IPS-18c (cell line): Measurements from ENCODE around the gene LGMN.

Experiments
- H3K4me3 ChIP-seq: 2 replicates; pipeline ENCODE4 v1.7.0; 2013; ENCODE audit warnings: low read depth, mild to moderate bottlenecking, low read length, moderate library complexity; ENCODE audit not compliant: insufficient read depth
- H3K9me3 ChIP-seq: one replicate; pipeline ENCODE4 v1.6.1; 2013; ENCODE audit warnings: mild to moderate bottlenecking, low read length, moderate library complexity; ENCODE audit not compliant: control insufficient read depth, insufficient read depth

The LGMN gene

DNA sequence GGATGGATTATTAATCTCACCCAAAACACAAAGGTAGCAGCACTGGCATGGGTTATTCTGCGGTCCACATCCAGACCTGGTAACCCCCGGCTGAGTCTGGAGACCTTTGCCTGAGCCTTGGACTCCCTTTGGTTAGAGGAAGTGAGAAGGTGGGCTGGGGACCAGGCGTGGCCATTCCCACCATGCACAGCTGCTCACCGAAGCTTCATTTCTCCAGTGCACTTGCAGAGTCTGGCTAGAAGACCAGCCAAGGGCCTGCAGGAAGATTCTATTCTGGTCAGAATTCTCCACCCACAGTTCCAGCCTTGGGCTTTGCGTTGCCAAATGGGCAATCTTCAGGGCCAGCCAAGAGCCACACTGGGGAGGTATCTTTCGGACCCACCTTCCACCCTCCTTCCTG, 73.0 kb downstream of the LGMN start:
- Histone ChIP-seq H3K9me3 (no peaks in the 10 kb centered on the region), H3K4me3 (no peak overlapping the region)

DNA sequence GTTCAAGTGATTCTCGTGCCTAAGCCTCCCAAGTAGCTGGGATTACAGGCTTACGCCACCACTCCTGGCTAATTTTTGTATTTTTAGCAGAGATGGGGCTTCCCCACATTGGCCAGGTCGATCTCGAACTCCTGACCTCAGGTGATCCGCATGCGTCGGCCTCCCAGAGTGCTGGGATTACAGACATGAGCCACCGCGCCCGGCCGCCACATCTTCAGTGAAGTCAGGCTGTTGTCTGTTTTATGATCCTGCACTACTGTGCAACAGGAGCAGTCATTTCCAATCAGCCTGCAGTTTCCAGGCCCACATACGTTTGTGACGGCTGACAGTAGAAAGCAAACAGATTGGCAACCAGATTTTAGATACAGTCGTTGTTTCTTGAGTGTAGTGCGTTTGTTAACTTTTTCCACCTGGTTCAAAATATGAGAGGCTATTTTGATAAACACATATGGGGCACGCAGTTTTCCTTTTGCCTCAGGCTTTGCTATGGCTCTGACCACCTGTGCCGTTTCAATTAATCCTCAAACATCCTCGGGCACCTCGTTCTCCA, 74.8 kb downstream of the LGMN start:
- Histone ChIP-seq H3K9me3 (peaks cover 2% of the 10 kb centered on the region), H3K4me3 (no peak overlapping the region)

DNA sequence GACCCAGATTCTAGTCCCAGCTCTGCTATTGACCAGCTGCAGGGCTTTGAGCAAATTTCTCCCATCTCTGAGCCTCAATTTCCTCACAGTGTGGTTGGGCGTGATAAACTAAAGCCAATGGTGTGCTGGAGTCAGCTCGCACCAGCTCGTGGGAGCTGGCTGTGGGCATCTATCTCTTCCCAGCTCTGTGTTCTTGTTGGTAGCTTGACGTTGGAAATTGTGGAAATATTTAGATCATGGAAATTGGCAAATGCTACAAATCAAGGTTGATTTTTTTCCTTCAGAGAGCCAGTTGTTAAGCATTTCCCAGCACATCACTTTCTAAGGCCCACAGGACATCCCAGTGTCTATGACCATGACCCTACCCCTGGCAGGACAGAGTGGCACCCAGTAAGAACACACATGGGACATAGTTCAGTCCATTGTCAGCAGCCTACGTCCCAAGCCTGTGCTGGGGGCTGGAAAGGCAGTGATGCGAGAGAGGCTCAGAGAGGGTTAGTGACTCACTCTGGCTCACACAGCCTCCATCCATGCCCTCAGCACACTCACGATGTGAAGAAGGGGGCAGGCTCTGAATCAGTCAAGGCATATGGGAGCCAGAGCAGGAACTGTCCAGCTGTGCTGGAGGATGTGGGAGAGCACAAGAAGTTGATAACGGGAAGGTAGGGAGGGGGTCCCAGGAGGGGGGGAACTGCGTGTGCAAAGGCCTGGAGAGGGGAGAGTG, 77.6 kb downstream of the LGMN start:
- Histone ChIP-seq H3K9me3 (peaks cover 2% of the 10 kb centered on the region), H3K4me3 (no peak overlapping the region)

DNA sequence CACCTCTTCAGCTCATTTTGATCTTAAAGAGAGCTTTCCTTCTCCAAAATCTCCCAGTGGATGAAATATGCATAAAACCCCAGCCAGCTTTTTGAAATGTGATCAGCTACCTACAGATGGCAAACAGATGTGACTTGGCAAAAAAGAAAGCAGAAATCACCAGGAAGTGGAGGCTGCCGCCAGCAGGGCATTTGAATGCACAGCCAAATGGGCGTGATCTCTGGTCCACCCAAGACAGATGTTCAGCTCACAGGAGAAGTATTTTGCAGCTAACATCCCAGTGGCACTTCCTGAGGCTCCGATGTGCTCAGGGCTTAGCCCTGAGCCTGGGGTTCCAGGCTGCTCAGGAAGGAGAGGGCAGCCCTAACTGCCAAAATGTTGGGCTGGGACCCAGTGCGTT, 78.3 kb downstream of the LGMN start:
- Histone ChIP-seq H3K4me3 (no peak overlapping the region), H3K9me3 (peaks cover 2% of the 10 kb centered on the region)

DNA sequence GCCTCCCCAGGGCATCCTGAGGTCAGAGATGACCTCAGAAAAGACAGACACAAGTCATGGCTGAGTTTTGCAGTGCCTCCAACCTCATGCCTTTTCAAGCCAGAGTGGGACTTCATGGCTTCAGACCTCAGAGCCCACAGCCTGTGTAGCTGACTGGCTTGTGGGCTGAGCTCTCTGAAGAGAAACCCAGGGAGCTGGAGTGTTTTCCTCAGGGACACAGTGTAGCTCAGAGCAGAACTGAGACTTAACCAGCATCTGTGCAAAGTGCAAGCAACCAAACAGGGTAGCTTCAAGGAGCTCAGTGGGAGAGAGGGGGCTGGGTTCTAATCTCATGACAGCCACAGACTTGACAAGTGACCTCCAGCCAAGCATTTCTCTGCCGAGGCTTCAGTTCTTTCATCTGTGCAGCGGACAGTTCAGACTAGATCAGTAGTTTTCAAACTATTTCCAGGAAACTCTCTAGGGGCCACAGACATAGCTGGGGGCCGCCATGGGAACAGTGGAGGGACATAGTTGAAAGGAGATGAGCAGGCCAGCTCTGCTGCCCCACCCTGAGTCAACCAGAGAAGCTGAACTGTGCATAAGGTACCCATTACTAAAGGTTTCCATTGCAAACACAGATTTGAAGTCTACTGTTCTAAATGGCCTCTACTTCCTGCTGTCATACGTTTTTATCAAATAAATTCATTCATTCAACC, 80.0 kb downstream of the LGMN start:
- H3K9me3 ChIP-seq, result peaks cover 2% of the 10 kb centered on the region
- no peak overlapping the region for H3K4me3 ChIP-seq

GRCh38 chr14:92666251-92666650, 82.2 kb downstream of the LGMN start:
- peaks cover 2% of the 10 kb centered on the region for H3K9me3 ChIP-seq
- no peak overlapping the region for H3K4me3 ChIP-seq

- Histone ChIP-seq H3K4me3 (no peak overlapping the region), H3K9me3 (peaks cover 2% of the 10 kb centered on the region)
Observed at GRCh38 chr14:92665661-92666110, 82.7 kb downstream of the LGMN start.

- no peaks in the 10 kb centered on the region for H3K9me3 ChIP-seq
- H3K4me3 ChIP-seq, result no peak overlapping the region
Observed at GRCh38 chr14:92663049-92663448, 85.4 kb downstream of the LGMN start.

DNA sequence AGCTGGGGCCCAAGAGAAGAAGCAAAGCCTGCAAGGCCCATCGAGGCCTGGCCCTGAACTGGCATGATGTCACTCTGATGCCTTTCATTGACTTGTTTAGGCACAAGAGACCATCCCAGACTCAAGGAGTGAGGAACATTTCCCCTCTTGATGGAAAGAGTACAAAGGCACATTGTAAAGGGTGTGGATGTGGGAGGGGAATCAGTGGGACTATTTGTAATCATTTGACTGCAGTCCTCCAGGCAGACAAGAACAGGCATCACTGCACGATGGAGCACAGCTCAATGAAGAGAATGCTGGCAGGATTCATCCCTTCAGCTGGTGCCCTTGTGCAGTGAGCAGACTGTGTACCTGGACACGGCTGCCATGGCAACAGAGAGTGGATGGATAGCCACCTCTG, 87.9 kb downstream of the LGMN start:
- no peaks in the 10 kb centered on the region for H3K9me3 ChIP-seq
- no peak overlapping the region for H3K4me3 ChIP-seq

DNA sequence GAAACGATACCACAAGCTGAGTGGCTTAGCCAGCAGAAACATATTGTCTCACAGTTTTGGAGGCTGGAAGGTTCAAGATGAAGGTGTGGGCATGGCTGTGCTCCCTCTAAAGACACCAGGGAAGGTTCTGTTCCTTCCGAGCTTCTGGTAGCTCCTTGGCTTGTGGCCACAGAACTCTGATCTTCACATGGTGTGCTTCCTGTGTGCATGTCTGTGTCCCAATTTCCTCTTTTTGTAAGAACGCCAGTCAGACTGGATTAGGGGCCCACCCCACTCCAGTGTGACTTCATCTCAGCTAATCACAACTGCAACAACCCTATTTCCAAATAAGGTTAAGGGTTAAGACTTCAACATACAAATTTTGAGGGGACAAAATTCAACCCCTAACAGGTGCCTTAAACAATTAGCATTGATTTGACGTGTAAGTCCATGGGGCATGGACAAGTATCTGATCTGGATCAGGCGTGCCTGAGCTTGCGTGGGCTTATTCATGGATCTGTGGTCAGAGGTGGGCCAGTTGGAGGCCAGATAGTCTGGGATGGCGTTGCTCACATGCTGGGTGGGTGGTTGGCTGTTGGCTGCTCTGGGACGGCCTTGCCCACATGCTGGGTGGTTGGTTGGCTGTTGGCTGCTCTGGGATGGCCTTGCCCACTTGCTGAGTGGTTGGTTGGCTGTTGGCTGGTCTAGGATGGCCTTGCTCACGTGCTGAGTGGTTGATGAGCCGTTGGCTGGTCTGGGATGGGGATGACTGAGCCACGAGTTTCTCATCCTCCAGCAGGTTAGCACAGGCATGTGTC, 88.5 kb downstream of the LGMN start:
- Histone ChIP-seq H3K9me3 (no peaks in the 10 kb centered on the region), H3K4me3 (no peak overlapping the region)

DNA sequence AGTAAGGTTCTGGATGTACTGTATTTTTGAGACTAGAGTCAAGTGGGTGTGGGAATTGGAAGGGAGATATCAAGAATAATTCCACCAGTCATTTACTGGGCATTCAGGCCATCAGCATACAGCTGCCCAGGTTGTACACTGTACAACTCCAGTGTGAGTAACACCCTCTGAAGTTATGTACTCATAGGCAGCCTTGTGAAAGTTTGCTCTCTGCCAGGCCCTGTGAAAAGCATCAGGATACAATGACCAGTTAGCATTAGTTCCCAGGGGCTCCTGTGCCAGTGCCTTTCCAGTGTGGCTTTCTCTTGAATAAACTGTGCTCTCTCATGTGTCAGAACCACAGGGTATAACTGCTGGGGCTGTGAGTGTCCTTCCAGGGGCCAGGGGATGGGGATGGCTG, 89.7 kb downstream of the LGMN start:
- H3K4me3 ChIP-seq, result no peak overlapping the region
- no peaks in the 10 kb centered on the region for H3K9me3 ChIP-seq

DNA sequence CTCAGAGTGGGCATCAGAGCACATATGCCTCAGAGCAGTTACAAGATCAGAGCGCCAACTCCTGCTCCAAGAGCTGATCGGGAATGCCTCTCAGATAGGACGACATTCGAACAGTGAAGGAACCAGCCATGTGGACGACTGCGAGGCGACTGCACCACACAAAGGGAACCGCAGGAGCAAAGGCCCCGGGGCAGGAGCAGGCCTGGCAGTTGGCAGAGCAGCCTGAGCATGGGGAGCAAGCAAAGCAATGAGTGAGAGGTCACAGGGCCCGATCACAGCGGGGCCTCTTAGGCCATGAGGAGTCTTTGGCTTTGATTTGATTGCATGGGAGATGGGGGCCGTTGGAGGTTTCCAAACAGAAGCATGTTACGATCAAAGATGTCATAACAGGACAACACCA, 90.3 kb downstream of the LGMN start:
- Histone ChIP-seq H3K4me3 (no peak overlapping the region), H3K9me3 (no peaks in the 10 kb centered on the region)

DNA sequence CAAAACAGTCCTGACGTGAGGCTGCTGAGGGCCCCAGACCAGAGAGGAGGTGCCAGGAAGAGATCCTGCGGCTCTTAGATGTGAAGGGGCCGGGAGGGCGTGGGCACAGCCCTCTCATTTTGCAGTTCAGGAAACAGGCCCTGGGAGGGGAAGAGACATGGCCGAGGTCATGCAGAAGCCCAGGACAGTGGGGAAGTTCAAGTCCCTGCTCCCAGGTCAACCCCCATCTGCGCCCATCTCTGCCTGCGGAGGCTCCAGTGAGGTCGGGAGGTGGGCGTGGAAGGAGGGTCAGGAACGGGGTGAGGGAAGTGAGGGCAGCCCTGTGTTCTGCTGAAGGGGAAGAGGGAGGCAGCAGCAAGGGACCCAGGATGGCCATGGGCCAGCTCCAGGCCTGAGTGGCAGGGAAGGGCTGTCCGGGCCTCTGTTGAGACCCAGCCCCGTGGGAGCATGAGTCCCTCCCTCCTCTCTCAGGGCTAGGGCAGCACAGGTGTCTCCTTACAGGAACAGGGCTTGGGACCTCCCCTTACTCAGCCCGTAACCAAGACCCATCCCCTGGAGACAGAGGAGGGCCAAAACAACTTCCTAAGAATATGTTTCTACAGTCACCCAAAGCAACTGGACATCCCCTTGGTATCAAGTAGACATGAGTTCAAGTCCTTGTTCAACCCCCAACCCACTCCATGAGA, 90.8 kb downstream of the LGMN start:
- Histone ChIP-seq H3K4me3 (no peak overlapping the region), H3K9me3 (no peaks in the 10 kb centered on the region)

- H3K4me3 ChIP-seq, result no peak overlapping the region
- no peaks in the 10 kb centered on the region for H3K9me3 ChIP-seq
Observed at GRCh38 chr14:92656306-92657081, 91.9 kb downstream of the LGMN start.

DNA sequence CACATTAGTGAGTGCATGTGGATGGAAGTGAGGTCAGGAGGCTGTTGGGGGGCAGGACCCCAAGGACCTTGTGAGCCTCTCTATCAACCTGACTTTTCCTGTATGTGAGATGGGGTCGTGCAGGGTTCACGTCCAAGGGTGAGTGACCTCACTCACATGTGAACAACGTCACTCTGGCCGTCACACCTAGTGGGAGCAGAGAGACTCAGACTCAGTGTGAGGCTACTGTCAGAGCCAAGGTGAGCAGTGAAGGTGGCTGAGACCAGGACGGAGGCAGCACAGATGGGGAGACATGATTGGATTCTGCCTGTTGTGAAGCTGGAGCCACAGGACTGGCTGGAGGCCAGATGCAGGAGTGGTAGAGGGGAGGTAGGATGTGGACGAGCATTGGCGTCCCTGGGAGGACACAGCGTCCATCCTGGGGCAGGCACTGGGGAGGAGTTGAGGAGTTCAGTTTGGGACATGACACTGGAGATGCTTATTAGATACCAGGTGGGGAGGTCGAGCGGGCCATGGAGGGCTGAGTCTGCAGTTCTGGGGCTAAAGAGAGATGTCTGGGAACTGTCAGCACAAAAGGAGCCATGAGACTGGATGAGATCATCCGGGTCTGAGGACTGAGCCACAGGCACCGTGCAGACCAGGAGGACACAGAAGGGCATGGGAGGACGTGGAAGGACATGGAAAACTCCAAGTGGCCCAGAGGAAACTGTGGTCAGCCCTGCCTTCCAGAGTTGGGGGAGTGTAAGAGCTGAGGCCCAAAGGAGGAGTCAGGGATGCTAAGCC, 92.8 kb downstream of the LGMN start:
- H3K9me3 ChIP-seq, result no peaks in the 10 kb centered on the region
- H3K4me3 ChIP-seq, result no peak overlapping the region
